GM19395 (cell line): ENCODE data around the gene SYT9.
"Not testable (repeated sequence)": the region's sequence is repeated elsewhere in the genome, so short reads cannot be mapped to it uniquely, and the experiment has no call there.

Source experiments
- ATAC-seq: cut with Tn5 transposase; IDR thresholded peaks from one replicate; pipeline ENCODE4 v1.9.1; 2021; ENCODE audit warnings: mild to moderate bottlenecking, moderate library complexity; ENCODE audit not compliant: unreplicated experiment

The SYT9 gene

GRCh38 chr11:7498193-7498592 lies 246.5 kb downstream of the SYT9 start:
- no peak for ATAC-seq

- no peak for ATAC-seq
Observed at GRCh38 chr11:7499081-7499480, 247.4 kb downstream of the SYT9 start.

- ATAC-seq = no peak
Observed at GRCh38 chr11:7500251-7500650, 248.5 kb downstream of the SYT9 start.

GRCh38 chr11:7501251-7501650 lies 249.5 kb downstream of the SYT9 start:
- no peak for ATAC-seq

GRCh38 chr11:7501894-7502293 lies 250.2 kb downstream of the SYT9 start:
- peak; percentile 66 for ATAC-seq

- no peak for ATAC-seq
Observed at GRCh38 chr11:7506243-7506642, 254.5 kb downstream of the SYT9 start.

GRCh38 chr11:7508087-7508486 lies 256.4 kb downstream of the SYT9 start:
- ATAC-seq = no peak

- no peak for ATAC-seq
Observed at GRCh38 chr11:7509966-7510365, 258.3 kb downstream of the SYT9 start.

GRCh38 chr11:7511401-7511800 lies 259.7 kb downstream of the SYT9 start:
- no peak for ATAC-seq

GRCh38 chr11:7512525-7513233 lies 261.0 kb downstream of the SYT9 start:
- ATAC-seq = peak; percentile 79

GRCh38 chr11:7513234-7514098 lies 261.8 kb downstream of the SYT9 start, which contains the start of gene PPFIBP2:
Gene PPFIBP2 (plus strand): TSS chr11:7513999. CDS start chr11:7549476, 35,477 bp downstream.
- ATAC-seq = peak; percentile 68

GRCh38 chr11:7514099-7514591 lies 262.4 kb downstream of the SYT9 start:
- peak; percentile 18 for ATAC-seq

GRCh38 chr11:7515447-7515886 lies 263.8 kb downstream of the SYT9 start:
- no peak for ATAC-seq

GRCh38 chr11:7516475-7516874 lies 264.8 kb downstream of the SYT9 start:
- no peak for ATAC-seq

- ATAC-seq = not testable (repeated sequence)
Observed at GRCh38 chr11:7517743-7518142, 266.0 kb downstream of the SYT9 start.
